Activated naive CD4-positive, alpha-beta T cell treated with anti-CD3 and anti-CD28 coated beads, Interleukin-2, amount 50 U/mL, for 72 hours (primary cell): ENCODE results near the gene RAB3C. TPM values are rescaled to one million over a fixed set of nuclear protein-coding genes. Genes with fewer than 3 reads are reported as not detected.
"Not testable (repeated sequence)": the region's sequence is repeated elsewhere in the genome, so short reads cannot be mapped to it uniquely, and the experiment has no call there.

Source experiments
- ATAC-seq, 2 donors: fragments of 150-1000 bp; cut with Tn5 transposase; 2 replicates each; pipeline ENCODE4 v1.10.0; 2021; ENCODE audit warnings: mild to moderate bottlenecking in 2 of 2, moderate library complexity in 2 of 2
- DNase-seq, 2 donors: peaks; one replicate each; pipeline ENCODE4 v3.0.0; 2021 to 2022; ENCODE audit warnings: low spot score in 2 of 2
- H3K27ac Mint-ChIP-seq, 2 donors: one replicate each; pipeline ENCODE4 v1.8.0; 2022; ENCODE audit warnings: mild to moderate bottlenecking in 2 of 2, mixed read lengths in 2 of 2
- H3K36me3 Mint-ChIP-seq, 2 donors: one replicate each; pipeline ENCODE4 v1.8.0; 2022; ENCODE audit warnings: mixed read lengths in 2 of 2
- H3K9me3 Mint-ChIP-seq, 2 donors: one replicate each; pipeline ENCODE4 v1.8.0; 2022; ENCODE audit warnings: mixed read lengths in 2 of 2
- total RNA-seq, 2 donors: library from RNA; stranded (reverse); gene quantifications; one replicate each; pipeline ENCODE4 v1.2.3, GENCODE V29; 2022

RAB3C gene
- total RNA-seq, 2 donors from 2014 or later, result not detected

DNA sequence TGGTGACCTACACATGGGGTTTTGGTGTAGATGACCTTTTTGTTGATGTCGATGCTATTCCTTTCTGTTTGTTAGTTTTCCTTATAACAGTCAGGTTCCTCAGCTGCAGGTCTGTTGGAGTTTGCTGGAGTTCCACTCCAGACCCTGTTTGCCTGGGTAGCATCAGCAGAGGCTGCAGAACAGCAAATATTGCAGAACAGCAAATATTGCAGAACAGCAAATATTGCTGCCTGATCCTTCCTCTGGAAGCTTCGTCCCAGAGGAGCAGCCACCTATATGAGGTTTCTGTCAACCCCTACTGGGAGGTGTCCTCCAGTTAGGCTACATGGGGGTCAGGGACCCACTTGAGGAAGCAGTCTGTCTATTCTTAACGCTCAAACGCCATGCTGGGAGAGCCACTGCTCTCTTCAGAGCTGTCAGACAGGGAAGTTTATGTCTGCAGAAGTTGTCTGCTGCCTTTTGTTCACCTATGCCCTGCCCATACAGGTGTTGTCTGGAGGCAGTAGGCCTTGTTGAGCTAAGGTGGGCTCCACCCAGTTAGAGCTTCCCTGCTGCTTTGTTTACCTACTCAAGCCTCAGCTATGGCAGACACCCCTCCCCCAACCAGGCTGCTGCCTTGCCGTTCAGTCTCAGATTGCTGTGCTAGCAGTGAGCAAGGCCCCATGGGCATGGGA lies 116.3 kb downstream of the RAB3C start:
- peaks cover 0 to 12% of the 10 kb centered on the region in 2 donors for H3K36me3 Mint-ChIP-seq
- not testable (repeated sequence) for H3K27ac Mint-ChIP-seq, ATAC-seq, DNase-seq
- H3K9me3 Mint-ChIP-seq, result peaks cover 27 to 29% of the 10 kb centered on the region in 2 donors

DNA sequence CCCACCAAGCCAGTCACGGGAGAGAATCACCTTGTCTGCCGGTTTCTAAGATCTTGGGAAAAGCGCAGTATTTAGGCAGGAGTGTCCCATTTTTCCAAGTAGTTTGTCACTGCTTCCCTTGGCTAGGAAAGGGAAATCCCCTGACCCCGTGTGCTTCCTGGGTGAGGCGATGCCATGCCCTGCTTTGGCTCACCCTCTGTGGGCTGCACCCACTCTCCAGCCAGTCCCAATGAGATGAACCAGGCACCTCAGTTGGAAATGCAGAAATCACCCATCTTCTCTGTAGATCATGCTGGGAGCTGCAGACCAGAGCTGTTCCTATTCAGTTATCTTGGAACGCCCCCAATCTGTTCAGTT lies 116.9 kb downstream of the RAB3C start:
- H3K27ac Mint-ChIP-seq, result no peak overlapping the region
- H3K9me3 Mint-ChIP-seq, result peaks cover 27 to 29% of the 10 kb centered on the region in 2 donors
- no peak for ATAC-seq
- no peak for DNase-seq
- H3K36me3 Mint-ChIP-seq, result peaks cover 0 to 12% of the 10 kb centered on the region in 2 donors

DNA sequence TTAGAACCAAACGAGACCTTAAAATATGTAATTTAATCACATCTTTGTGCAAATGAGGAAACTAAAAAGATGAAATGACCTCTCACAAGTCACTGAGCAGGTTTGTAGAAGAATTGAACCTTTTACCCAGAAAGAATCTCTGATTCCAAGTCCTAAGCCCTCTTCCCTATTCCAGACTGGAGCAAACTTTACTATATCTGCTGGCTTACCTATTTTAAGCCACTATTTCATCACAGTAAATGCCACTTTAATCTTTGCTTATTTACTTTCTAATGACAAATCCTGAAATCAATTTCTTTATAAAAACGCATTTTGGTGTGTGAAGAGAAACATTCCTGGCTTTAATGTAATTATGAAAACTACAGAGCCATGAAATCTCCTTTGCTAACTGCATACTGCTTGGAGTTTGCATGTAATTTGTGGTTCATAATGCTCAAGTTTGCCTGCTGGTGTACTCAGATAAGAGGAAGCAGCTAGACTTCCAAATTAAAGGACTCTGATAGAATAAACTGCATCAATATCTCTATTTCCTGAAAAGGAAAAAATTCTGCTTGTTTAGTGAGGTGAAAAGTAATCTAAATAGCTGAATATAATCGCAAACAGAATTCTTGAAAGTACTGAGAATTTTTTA lies 121.2 kb downstream of the RAB3C start:
- ATAC-seq (no peak), DNase-seq (no peak)
- H3K27ac Mint-ChIP-seq, result no peak overlapping the region
- peaks cover 0 to 2% of the 10 kb centered on the region in 2 donors for H3K36me3 Mint-ChIP-seq
- H3K9me3 Mint-ChIP-seq, result no peaks in the 10 kb centered on the region

DNA sequence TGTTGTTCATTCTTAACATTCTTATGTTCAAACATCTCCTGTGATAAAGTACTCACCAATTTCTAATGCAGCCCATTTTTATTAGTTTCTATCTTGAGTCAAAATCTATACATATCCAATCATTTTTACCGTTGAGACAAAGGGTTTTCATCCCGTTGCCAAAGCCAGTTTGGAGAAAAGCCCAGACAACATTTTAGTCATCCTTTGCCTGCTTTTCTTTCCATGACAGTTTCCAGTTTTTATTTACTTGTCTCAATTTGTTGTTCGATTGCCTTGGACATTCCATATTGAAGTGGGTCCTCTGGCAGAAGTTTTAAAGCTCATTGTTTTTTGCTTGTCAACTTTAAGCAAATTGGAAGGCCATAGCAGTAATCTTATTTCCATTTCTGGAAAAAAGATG lies 123.9 kb downstream of the RAB3C start:
- no peaks in the 10 kb centered on the region for H3K36me3 Mint-ChIP-seq
- no peak overlapping the region for H3K27ac Mint-ChIP-seq
- peaks cover 0 to 3% of the 10 kb centered on the region in 2 donors for H3K9me3 Mint-ChIP-seq
- ATAC-seq, result no peak
- no peak for DNase-seq

DNA sequence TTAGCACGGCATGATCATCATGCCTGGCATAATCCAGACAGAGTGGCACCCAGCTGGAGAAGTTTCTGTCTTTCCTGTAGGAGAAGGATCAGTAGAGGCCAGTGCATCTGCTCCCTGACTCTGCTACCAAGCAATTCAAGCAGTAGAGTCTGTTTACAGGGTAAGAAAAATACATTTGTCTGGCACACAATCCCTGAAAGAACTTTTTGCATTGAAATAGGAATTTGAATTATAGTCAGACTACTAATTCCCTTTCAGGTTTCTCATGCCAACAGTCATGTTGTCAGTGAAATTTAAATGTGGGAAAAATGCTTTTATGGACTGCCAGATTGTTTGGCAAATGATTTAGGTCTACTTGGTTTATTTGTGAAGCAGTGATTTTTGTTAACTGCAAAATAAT lies 125.6 kb downstream of the RAB3C start:
- H3K27ac Mint-ChIP-seq, result no peak overlapping the region

DNA sequence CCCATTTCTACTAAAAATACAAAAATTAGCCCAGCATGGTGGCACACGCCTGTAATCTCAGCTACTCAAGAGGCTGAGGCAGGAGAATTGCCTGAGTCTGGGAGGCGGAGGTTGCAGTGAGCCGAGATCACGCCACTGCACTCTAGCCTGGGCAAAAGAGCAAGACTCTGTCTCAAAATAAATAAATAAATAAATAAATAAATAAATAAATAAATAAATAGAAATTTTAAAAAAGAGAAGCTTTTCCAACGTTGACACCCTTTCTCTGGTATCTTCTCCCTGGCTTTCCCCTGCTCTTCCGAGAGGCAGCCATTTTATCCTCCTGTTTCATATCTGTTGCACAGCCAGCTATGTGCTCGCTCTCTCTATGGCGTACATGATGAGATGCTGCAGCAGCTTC lies 127.5 kb downstream of the RAB3C start:
- not testable (repeated sequence) for H3K36me3 Mint-ChIP-seq, H3K27ac Mint-ChIP-seq, DNase-seq, H3K9me3 Mint-ChIP-seq, ATAC-seq

More for the DNA sequence above, 125.6 kb downstream of the RAB3C start:
- Mint-ChIP-seq H3K9me3 (peaks cover 0 to 3% of the 10 kb centered on the region in 2 donors), H3K36me3 (no peaks in the 10 kb centered on the region)
- no peak for DNase-seq
- ATAC-seq, result no peak

DNA sequence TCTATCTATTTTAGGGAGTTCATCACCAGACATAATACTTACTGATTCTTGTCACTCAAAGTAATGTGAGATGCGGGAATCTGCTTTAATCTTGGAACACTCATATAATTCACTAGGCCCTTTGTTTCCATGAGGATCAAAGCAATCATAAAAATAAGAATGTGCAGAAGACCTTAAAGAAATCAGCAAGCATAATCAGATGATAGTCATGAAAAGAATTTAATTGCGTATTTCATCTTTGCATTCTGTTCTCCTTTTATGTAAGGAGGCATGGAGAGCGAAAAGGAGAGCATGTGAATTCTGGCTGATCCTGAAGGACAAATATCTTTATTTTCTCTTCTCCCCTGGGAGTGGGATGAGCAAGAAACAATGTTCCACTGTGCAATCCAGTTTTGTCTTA lies 128.0 kb downstream of the RAB3C start:
- Mint-ChIP-seq H3K36me3 (no peaks in the 10 kb centered on the region), H3K9me3 (peaks cover 8 to 10% of the 10 kb centered on the region in 2 donors), H3K27ac (no peak overlapping the region)
- ATAC-seq (no peak), DNase-seq (no peak)

DNA sequence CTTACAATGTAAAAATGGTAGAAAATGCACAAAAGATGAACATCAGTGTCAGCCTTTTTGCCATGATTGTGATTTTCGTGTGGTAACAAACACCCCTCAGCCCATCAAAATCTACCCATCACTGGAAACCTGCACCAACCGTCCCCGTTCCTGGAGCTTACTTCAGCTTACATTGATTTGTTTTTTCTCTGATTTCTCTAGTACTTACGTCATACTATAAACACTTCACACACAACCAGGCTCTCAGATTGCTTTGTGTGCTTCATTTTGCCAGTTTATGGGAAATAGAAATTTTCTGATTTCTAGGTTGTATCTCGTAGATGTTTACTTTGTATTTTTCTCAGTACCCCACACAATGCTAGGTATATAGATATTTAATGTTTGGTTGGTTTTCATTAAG lies 129.1 kb downstream of the RAB3C start:
- Mint-ChIP-seq H3K9me3 (peaks cover 8 to 10% of the 10 kb centered on the region in 2 donors), H3K36me3 (no peaks in the 10 kb centered on the region), H3K27ac (no peak overlapping the region)
- ATAC-seq (no peak), DNase-seq (no peak)

DNA sequence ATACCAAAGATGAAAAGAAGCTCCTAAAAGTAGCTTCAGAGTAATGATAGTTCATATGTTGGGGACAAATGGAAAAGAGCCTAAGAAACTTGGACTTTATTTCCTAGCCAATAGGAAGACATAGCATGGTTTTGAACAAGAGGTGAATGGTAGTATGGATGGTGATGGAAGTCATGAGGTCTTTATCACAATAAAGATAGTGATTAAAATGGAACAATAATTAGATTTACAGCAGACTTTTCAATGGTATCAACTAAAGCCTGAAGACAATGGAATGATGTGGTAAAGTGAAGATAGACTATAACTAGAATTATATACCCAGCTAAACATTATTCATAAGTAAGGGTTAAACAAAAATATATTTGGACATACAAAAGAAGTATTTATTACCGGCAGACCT lies 131.2 kb downstream of the RAB3C start:
- Mint-ChIP-seq H3K36me3 (no peaks in the 10 kb centered on the region), H3K9me3 (peaks cover 8 to 10% of the 10 kb centered on the region in 2 donors), H3K27ac (no peak overlapping the region)
- DNase-seq (no peak), ATAC-seq (no peak)

DNA sequence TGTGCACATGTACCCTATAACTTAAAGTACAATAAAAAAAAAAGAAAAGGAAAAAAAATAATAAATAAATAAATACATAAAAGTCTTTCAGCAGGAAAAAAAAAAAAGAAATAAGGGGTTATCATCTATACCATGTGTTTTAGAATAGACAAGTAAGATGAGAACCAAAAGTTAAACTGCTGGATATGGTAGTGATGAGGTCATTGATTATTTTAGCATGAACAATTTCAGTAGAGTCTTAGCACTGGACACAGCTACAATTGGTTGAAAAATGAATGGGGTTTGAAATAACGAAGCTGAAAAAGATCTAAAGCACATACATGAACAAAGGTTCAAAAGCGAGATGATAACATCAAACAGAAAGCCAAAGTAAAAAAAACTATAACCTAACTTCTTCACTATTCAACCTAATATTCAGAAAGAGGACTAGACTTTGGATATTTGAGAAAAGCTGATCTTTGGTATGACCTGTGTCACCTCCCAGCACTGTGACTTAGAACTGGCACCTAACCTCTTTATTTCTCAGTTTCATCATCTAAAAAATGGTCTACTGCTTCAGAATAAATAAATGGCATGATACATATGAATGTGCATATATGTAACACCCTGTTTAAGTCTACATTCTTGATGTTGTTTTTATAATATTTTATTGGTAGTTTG lies 133.3 kb downstream of the RAB3C start:
- no peaks in the 10 kb centered on the region for H3K36me3 Mint-ChIP-seq
- DNase-seq (no peak), ATAC-seq (no peak)
- no peak overlapping the region for H3K27ac Mint-ChIP-seq
- peaks cover 4 to 10% of the 10 kb centered on the region in 2 donors for H3K9me3 Mint-ChIP-seq

DNA sequence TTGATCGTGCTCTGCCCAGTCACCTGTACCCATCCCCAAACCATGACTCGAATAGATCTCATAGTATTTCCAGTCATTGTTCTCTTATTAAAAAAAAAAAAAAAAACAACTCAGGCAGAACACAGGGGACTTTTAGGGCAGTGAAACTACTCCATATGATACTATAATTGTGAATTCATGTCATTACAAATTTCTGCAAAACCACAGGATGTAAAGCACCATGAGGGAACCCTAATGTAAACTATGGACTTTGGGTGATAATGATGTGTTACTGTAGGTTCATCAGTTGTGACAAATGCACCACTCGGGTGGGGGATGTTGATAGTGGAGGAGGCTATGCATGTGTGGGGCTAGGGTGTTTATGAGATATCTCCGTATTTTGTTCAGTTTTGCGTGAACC lies 133.8 kb downstream of the RAB3C start:
- ATAC-seq (no peak), DNase-seq (no peak)
- no peaks in the 10 kb centered on the region for H3K36me3 Mint-ChIP-seq
- H3K9me3 Mint-ChIP-seq, result peaks cover 4 to 10% of the 10 kb centered on the region in 2 donors
- no peak overlapping the region for H3K27ac Mint-ChIP-seq

DNA sequence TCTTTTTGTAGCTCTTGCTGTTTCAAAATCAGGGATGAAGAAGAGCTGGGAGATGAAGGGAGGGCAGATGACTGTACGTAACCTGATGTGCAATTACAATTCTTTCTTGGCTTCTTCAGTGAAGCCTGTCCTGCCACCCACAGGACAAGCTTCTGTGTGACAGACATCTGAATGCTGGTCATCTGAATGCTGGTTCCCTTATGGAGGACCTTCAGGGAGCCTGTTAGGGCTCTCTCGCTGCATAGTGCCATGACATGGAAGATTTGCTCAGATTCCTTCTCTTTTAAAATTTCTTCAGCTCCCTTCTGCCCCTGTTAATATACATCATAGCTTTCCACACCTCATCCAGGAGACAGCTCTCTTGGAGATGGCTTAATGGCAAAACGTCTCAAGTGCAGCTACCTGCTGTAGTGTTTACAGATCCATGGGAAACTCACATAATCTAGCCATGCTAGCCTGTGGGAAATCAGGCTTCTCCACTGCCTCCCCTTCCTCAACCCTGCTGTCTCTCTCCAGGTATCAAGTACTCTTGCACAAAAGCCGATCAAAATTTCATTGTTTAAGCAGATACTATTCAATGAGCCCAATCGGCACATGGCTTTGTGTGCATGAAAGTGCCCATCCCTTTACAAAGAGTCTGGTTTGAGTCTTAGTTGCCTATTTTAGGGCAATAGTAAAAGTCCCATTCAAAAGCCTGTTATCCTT lies 134.6 kb downstream of the RAB3C start:
- DNase-seq (no peak), ATAC-seq (no peak)
- H3K27ac Mint-ChIP-seq, result no peak overlapping the region
- peaks cover 4 to 10% of the 10 kb centered on the region in 2 donors for H3K9me3 Mint-ChIP-seq
- H3K36me3 Mint-ChIP-seq, result no peaks in the 10 kb centered on the region

DNA sequence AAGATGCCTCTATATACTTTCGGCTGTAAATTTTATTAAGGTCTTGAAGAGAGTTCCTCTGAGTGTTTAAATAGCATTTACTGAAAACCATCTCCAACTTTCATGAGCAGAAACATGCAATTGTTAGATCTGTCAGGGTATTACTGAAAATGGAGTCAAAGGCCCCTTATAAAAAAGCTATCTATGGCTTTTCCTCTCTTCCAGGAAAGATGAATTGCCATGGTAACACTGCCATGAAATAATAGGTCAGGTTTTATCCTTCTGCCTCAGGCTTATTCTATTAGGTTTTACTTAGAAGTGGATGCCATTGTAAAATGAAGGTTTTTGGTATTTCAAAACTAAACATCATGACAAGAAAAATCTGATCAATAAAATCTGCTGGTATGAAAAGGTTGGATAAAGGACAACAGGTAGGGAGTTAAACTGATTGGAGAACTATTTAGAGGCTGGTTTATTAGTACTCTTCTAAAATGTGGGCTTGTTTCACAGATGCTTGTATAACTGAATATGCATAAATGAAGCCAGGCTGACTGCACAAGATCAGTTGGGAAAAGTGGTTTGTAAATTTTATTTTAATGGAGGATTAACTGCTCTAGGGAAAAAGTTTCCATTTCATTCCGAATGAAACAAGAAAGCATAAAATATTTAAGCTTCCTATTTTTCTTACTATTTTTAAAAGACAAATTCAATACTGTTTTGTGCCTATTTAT lies 135.5 kb downstream of the RAB3C start:
- peaks cover 4 to 10% of the 10 kb centered on the region in 2 donors for H3K9me3 Mint-ChIP-seq
- no peaks in the 10 kb centered on the region for H3K36me3 Mint-ChIP-seq
- ATAC-seq (no peak), DNase-seq (no peak)
- no peak overlapping the region for H3K27ac Mint-ChIP-seq

DNA sequence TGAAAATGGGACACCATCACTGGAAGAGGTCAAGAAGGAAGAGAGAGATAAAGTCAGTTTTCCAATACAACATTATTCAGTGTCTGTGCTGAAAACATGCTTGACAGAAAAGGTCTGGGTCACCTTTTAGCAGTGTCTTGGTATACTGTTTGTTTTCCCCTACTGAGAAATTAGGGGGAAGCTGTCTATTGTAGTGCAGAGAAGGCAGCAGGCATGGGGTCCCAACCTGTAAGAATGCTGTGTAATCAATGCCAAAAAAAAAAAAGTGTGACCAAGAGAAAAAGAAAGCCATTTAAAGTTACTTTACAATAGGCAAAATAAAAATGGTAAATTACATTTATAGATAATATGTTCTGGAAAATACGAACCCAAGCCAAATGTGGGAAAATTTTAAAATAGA lies 139.3 kb downstream of the RAB3C start:
- Mint-ChIP-seq H3K36me3 (no peaks in the 10 kb centered on the region), H3K9me3 (peaks cover 0 to 3% of the 10 kb centered on the region in 2 donors), H3K27ac (no peak overlapping the region)
- ATAC-seq (no peak), DNase-seq (no peak)

DNA sequence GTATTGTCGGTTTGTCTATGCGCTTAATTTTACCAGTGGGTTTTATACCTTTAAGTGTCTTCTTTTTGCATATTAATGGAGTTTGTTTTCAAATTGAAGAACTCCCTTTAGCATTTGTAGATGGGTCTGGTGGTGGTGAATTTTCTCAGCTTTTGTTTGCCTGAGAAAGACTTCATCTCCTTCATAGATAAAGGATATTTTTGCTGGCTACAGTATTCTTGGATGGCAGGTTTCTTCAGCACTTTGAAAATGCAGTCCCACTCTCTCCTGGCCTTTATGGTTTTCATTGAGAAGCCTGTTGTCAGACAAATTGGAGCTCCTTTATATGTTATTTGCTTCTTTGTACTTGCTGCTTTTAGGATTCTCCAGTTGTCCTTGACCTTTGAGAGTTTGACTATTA lies 142.1 kb downstream of the RAB3C start:
- no peak for DNase-seq
- H3K9me3 Mint-ChIP-seq, result peaks cover 0 to 3% of the 10 kb centered on the region in 2 donors
- no peak for ATAC-seq
- no peak overlapping the region for H3K27ac Mint-ChIP-seq
- no peaks in the 10 kb centered on the region for H3K36me3 Mint-ChIP-seq

DNA sequence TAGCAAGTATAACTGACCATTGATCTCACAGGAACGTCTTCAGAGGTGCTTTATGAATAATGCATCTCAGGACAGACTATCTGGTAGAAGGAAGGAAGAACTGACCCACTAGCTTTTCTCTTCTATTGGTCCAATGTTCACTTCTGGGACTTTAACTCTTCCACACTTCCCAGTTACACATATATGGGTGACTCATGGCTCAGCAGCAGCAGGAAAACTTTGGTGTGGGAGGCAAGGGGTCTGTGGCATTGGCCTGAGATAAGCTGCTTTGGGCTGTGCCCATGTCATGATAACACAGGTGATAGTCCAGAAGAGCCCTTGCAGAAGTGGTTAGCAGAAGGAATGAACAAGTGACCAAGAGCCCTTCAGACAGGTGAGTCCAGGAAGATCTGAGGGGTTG lies 148.8 kb downstream of the RAB3C start:
- no peaks in the 10 kb centered on the region for H3K36me3 Mint-ChIP-seq
- H3K27ac Mint-ChIP-seq, result no peak overlapping the region
- H3K9me3 Mint-ChIP-seq, result no peaks in the 10 kb centered on the region
- DNase-seq, result no peak
- no peak for ATAC-seq

DNA sequence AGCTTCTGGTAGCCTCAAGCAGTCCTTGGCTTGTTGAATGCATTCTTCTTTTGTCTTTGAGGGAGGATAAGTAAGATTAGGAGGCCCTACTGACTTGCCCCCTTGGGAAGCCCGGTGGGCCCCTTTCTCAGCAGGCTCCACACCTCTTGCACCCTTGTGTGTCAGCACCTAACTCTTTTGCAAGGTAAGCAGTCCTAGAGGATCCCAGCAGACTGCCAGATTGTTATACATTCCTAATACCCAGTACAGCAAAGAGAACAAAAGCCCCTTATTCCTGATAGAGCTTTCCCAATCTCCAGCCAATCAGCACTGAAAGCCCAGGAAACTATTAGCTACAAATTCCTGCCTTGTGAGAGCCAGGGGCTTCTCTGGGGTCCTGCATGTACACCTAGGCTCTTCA lies 152.8 kb downstream of the RAB3C start:
- no peak for DNase-seq
- no peaks in the 10 kb centered on the region for H3K36me3 Mint-ChIP-seq
- H3K9me3 Mint-ChIP-seq, result no peaks in the 10 kb centered on the region
- H3K27ac Mint-ChIP-seq, result no peak overlapping the region
- no peak for ATAC-seq
